GM18502 (cell line): ENCODE results near the gene SLC39A13.

ENCODE experiments used
- ATAC-seq: cut with Tn5 transposase; IDR thresholded peaks from one replicate; pipeline ENCODE4 v1.9.1; 2021; ENCODE audit warnings: mild to moderate bottlenecking; ENCODE audit not compliant: unreplicated experiment, poor library complexity

SLC39A13 gene

GRCh38 chr11:47407746-47408590, at the start of gene SLC39A13:
TSS of gene SLC39A13 (plus strand) at chr11:47408590. CDS start at chr11:47410095, 1,505 bp downstream.
- ATAC-seq: peak; percentile 87

- ATAC-seq: no peak
These were observed 49.7 kb upstream of the SLC39A13 start for GRCh38 chr11:47358731-47359051.

GRCh38 chr11:47359162-47359561, 49.2 kb upstream of the SLC39A13 start:
- ATAC-seq: no peak

- no peak for ATAC-seq
These were observed 48.8 kb upstream of the SLC39A13 start for GRCh38 chr11:47359586-47359985.

- ATAC-seq: no peak
These were observed 48.0 kb upstream of the SLC39A13 start for GRCh38 chr11:47360341-47360740.

- no peak for ATAC-seq
These were observed 47.0 kb upstream of the SLC39A13 start for GRCh38 chr11:47361419-47361818.

- no peak for ATAC-seq
These were observed 42.3 kb upstream of the SLC39A13 start for GRCh38 chr11:47366020-47366490.

GRCh38 chr11:47369676-47370075, 38.7 kb upstream of the SLC39A13 start:
- no peak for ATAC-seq

- ATAC-seq: no peak
These were observed 36.0 kb upstream of the SLC39A13 start for GRCh38 chr11:47372422-47372821.

- peak; percentile 39 for ATAC-seq
These were observed 34.3 kb upstream of the SLC39A13 start for GRCh38 chr11:47373876-47374719.

GRCh38 chr11:47374720-47375019, 33.7 kb upstream of the SLC39A13 start:
- ATAC-seq: no peak

GRCh38 chr11:47375020-47375419, 33.4 kb upstream of the SLC39A13 start:
- no peak for ATAC-seq

- no peak for ATAC-seq
These were observed 32.8 kb upstream of the SLC39A13 start for GRCh38 chr11:47375546-47376085.

- no peak for ATAC-seq
These were observed 32.3 kb upstream of the SLC39A13 start for GRCh38 chr11:47376107-47376524.

- no peak for ATAC-seq
These were observed 31.6 kb upstream of the SLC39A13 start for GRCh38 chr11:47376525-47377371.

GRCh38 chr11:47377571-47378009, 30.8 kb upstream of the SLC39A13 start:
- no peak for ATAC-seq

GRCh38 chr11:47378010-47378835, 30.2 kb upstream of the SLC39A13 start, which contains the start of gene SPI1:
TSS of gene SPI1 (minus strand) at chr11:47378547. CDS start at chr11:47378353, 194 bp downstream.
- ATAC-seq: peak; percentile 82

GRCh38 chr11:47378836-47379170, 29.6 kb upstream of the SLC39A13 start:
- peak; percentile 9 for ATAC-seq

- no peak for ATAC-seq
These were observed 29.1 kb upstream of the SLC39A13 start for GRCh38 chr11:47379317-47379716.
